Epithelial cell of prostate (primary cell): ENCODE measurements around the gene SPNS2.

ENCODE experiments used
- DNase-seq: peaks from one replicate; pipeline ENCODE4 v3.0.0-alpha.2; 2011; ENCODE audit warnings: low read depth, low spot score
- H3K27ac ChIP-seq: fragments of 450-650 bp; 2 replicates; pipeline ENCODE4 v1.5.1; 2017; ENCODE audit warnings: mild to moderate bottlenecking

SPNS2 gene

GRCh38 chr17:4479982-4480751 is 18.5 kb upstream of the SPNS2 start:
- DNase-seq = no peak
- no peak overlapping the region for H3K27ac ChIP-seq

GRCh38 chr17:4480929-4481898 is 17.5 kb upstream of the SPNS2 start:
- no peak for DNase-seq
- no peak overlapping the region for H3K27ac ChIP-seq

- peak overlapping the region; percentile 70 for H3K27ac ChIP-seq
- no peak for DNase-seq
Observed at GRCh38 chr17:4482338-4483011, 16.2 kb upstream of the SPNS2 start.

DNA sequence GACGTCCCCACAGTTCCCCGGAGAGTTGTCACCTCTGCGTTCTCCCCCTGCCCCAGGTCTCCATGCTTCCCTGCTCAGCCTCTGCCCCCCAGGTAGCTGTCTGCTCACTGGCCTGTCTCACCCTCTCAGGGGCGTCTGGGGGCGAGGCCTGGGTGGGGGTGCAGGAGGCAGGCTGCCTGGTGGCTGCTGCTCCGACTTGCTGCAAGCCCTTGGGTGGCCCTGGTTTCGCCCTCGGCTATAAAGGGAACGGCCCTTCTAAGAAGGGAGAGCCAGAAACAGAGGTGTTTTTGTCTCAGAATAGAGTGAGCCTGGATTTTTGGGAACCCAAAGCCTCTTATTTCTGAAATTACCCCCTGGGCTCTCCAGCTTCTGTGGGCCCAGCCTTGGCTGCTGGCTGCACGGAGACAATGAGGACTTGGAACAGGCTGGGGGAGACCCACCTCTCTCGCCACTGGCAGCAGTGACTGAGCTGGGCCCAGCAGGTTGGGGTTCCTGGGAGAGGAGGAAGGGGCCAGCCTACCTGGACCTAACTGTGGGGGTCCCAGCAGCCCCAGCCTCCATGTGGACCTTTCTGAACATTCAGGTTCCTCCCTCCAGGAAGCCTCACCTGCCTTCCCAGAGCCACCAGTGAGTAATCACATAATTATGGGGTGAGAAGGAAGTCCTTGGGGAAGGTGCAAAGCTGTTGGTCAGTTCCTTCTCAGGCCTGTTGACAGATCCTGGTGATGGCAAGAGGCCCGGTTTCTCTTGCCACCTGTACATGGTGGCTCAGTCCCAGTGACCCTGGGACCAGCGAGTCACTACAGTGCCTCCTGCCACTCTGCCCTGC is 15.5 kb upstream of the SPNS2 start:
- DNase-seq = peak; percentile 56
- peak overlapping the region; percentile 70 for H3K27ac ChIP-seq

- no peak overlapping the region for H3K27ac ChIP-seq
- no peak for DNase-seq
Observed at GRCh38 chr17:4485676-4486646, 12.7 kb upstream of the SPNS2 start.

GRCh38 chr17:4487296-4487695 is 11.4 kb upstream of the SPNS2 start:
- no peak for DNase-seq
- H3K27ac ChIP-seq = no peak overlapping the region

DNA sequence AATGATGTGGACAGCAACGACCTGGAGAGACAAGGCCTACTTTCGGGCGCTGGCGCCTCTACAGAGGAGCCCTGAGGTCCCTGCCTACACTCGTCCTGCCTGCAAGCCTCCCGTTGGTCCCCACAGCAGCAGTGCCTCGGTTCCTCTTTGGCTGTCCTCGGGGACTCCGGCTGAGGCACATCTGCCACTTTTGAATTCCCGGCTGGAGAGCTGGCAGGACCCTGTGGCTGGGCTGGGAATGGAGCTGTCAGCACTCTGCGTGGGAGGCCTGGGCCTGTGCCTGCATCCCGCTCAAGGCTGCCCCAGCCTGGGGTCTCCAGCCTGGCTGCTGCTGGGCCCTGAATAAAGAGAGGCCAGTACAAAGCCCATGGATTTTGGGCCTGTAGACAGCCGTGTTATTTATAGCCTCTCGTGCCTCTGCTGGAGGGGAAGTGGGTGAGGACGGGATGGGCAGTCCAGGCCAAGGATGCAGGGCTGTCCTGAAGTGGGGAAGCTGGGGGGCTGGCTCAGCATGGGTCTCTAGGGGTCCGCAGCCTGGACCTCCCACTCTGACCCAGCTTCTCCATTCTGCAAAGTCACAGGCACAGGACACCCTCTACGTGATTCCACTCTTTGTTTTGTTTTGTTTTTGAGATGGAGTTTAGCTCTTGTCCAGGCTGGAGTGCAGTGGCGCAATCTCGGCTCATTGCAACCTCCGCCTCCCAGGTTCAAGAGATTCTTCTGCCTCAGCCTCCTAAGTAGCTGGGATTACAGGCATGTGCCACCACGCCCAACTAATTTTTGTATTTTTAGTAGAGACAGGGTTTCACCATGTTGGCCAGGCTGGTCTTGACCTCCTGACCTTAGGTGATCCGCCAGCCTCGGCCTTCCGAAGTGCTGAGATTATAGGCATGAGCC is 10.6 kb upstream of the SPNS2 start:
- no peak for DNase-seq

GRCh38 chr17:4488989-4489595 is 9.6 kb upstream of the SPNS2 start:
- no peak for DNase-seq
- H3K27ac ChIP-seq = no peak overlapping the region

More for the DNA sequence above, 10.6 kb upstream of the SPNS2 start:
- H3K27ac ChIP-seq = no peak overlapping the region

GRCh38 chr17:4490109-4490591 is 8.5 kb upstream of the SPNS2 start:
- H3K27ac ChIP-seq = peak overlapping the region; percentile 43
- no peak for DNase-seq

DNA sequence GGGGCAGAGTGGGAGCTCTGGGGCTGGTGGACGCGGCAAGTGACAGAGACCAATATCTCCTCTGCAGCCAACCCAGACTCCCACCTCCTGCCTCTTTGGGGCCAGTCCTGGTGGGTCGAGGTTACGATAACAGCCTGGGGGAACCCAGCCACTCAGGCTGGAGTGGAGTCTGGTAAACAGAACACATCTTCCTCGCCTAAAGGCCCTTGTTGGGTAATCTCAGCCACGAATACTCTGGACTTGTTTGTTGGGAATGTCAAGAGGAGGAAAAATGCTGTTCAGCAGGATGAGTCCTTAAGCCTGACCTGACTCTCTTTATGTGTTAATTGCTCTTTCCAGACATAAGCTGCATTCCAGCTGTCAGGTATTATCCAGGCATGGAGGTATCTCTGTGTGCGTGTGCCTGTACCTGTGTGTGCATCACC is 8.0 kb upstream of the SPNS2 start:
- no peak for DNase-seq
- H3K27ac ChIP-seq = peak overlapping the region; percentile 43

- peak; percentile 70 for DNase-seq
- peak overlapping the region; percentile 62 for H3K27ac ChIP-seq
Observed at GRCh38 chr17:4492721-4493561, 5.7 kb upstream of the SPNS2 start.

DNA sequence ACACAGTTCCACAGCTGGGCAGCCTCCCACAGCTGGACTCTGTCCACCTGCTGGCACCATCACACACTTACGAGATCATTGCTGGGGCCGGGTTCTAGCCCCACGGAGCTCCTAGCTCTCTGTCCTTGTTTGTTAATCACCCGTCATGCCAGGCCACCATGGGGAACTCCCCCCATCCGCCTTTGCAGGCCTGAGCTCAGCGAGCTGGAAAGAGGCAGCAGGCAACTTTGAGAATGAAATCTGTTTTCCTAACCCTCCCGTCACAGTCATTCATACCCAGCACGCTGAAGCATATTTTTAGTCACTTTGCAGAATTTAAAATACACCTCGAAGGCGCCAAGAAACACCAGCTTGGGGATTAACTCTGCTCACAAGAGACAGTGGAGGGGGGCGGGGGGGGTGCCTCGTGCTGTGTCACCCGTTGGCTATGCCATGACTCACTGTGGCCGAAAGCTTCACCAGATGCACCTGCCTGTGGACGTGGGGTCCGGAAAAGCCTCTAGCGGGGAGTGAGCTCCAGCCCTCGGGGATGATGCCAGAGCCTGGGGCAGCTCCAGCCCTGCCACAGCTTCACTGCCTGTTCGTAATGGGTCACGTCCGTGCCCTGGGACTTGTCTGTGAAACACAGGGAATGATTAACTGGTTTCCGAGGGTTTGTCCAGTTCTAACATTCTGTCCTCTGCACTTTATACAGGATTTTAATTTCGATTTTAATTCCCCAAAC is 1.4 kb upstream of the SPNS2 start:
- no peak for DNase-seq
- H3K27ac ChIP-seq = peak overlapping the region; percentile 24

GRCh38 chr17:4499431-4500190 is 930 bp downstream of the SPNS2 start:
- no peak overlapping the region for H3K27ac ChIP-seq
- DNase-seq = no peak

DNA sequence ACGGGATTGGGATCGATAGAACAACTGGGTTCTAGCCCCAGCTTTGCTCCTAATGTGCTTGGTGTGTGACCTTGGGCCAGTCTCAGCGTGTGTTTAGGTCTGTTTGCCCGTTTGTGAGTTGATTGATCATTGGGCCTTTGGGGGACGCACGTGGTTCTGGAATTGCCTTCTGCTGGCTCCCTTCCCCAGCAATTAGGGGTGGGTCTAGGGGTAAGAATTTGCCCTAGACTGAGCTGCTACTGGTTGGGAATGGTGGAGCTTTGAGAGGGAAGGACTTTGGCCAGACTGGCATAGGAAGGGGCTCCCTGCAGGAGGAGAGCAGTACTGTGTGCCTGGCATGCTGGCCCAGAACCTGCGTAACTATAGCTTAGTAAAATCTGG is 1.5 kb downstream of the SPNS2 start:
- no peak for DNase-seq

More for the DNA sequence above, 1.5 kb downstream of the SPNS2 start:
- no peak overlapping the region for H3K27ac ChIP-seq
